ENCODE data around the gene AMY2A.
"Not testable (repeated sequence)": the region's sequence is repeated elsewhere in the genome, so short reads cannot be mapped to it uniquely, and the experiment has no call there.

The AMY2A gene

GRCh38 chr1:103583887-103584286, 33.3 kb upstream of the AMY2A start:
- no peak overlapping the region for H2AFZ ChIP-seq (ENCODE audit: low read depth)
- no peak overlapping the region for H3K4me2 ChIP-seq
- H3K9ac ChIP-seq = no peak overlapping the region
- H4K20me1 ChIP-seq (ENCODE audit: insufficient read depth) = no peaks in the 10 kb centered on the region
- no peak overlapping the region for H3K4me3 ChIP-seq (IDR thresholded peaks at IDR 0.05; ENCODE audit: insufficient read depth, low read depth, low read length)
- no peaks in the 10 kb centered on the region for H3K36me3 ChIP-seq (ENCODE audit: insufficient read depth)
- H3K27me3 ChIP-seq (ENCODE audit: insufficient read depth, low read depth) = no peaks in the 10 kb centered on the region
- no peak for TF ChIP-seq CTCF (conservative IDR thresholded peaks at IDR 0.05; ENCODE audit: low read depth, low read length)
- H3K27ac ChIP-seq = no peak overlapping the region
- H3K79me2 ChIP-seq (ENCODE audit: insufficient read depth, low read depth) = no peaks in the 10 kb centered on the region
- no peaks in the 10 kb centered on the region for H3K4me1 ChIP-seq (ENCODE audit: low read depth, poor library complexity, severe bottlenecking)

- Histone ChIP-seq H2AFZ (ENCODE audit: low read depth) (no peak overlapping the region), H3K79me2 (ENCODE audit: insufficient read depth, low read depth) (no peaks in the 10 kb centered on the region), H4K20me1 (ENCODE audit: insufficient read depth) (no peaks in the 10 kb centered on the region), H3K9ac (no peak overlapping the region), H3K27ac (no peak overlapping the region), H3K4me3 (IDR thresholded peaks at IDR 0.05; ENCODE audit: insufficient read depth, low read depth, low read length) (no peak overlapping the region), H3K4me1 (ENCODE audit: low read depth, poor library complexity, severe bottlenecking) (no peaks in the 10 kb centered on the region), H3K27me3 (ENCODE audit: insufficient read depth, low read depth) (no peaks in the 10 kb centered on the region), H3K36me3 (ENCODE audit: insufficient read depth) (no peaks in the 10 kb centered on the region), H3K4me2 (no peak overlapping the region)
- no peak for TF ChIP-seq CTCF (conservative IDR thresholded peaks at IDR 0.05; ENCODE audit: low read depth, low read length)
Observed at GRCh38 chr1:103584537-103584936, 32.7 kb upstream of the AMY2A start.

- not testable (repeated sequence) for H3K36me3 ChIP-seq (ENCODE audit: insufficient read depth); H3K4me2 ChIP-seq; H4K20me1 ChIP-seq (ENCODE audit: insufficient read depth); H3K4me3 ChIP-seq (IDR thresholded peaks at IDR 0.05; ENCODE audit: insufficient read depth, low read depth, low read length); H3K27me3 ChIP-seq (ENCODE audit: insufficient read depth, low read depth); H3K4me1 ChIP-seq (ENCODE audit: low read depth, poor library complexity, severe bottlenecking); H3K9ac ChIP-seq; H2AFZ ChIP-seq (ENCODE audit: low read depth); H3K79me2 ChIP-seq (ENCODE audit: insufficient read depth, low read depth); H3K27ac ChIP-seq
Observed at GRCh38 chr1:103602740-103603139, 14.5 kb upstream of the AMY2A start.

GRCh38 chr1:103616362-103616761, 865 bp upstream of the AMY2A start:
- Histone ChIP-seq H3K4me3 (IDR thresholded peaks at IDR 0.05; ENCODE audit: insufficient read depth, low read depth, low read length) (no peak overlapping the region), H3K4me2 (no peak overlapping the region), H3K9ac (no peak overlapping the region), H3K79me2 (ENCODE audit: insufficient read depth, low read depth) (no peaks in the 10 kb centered on the region), H3K27me3 (ENCODE audit: insufficient read depth, low read depth) (no peaks in the 10 kb centered on the region), H3K4me1 (ENCODE audit: low read depth, poor library complexity, severe bottlenecking) (no peaks in the 10 kb centered on the region), H2AFZ (ENCODE audit: low read depth) (no peak overlapping the region), H3K27ac (no peak overlapping the region), H4K20me1 (ENCODE audit: insufficient read depth) (no peaks in the 10 kb centered on the region), H3K36me3 (ENCODE audit: insufficient read depth) (no peaks in the 10 kb centered on the region)
- no peak for TF ChIP-seq CTCF (conservative IDR thresholded peaks at IDR 0.05; ENCODE audit: low read depth, low read length)

- not testable (repeated sequence) for H3K27me3 ChIP-seq (ENCODE audit: insufficient read depth, low read depth); H3K79me2 ChIP-seq (ENCODE audit: insufficient read depth, low read depth); H4K20me1 ChIP-seq (ENCODE audit: insufficient read depth); H3K4me2 ChIP-seq; H2AFZ ChIP-seq (ENCODE audit: low read depth); H3K27ac ChIP-seq; H3K9ac ChIP-seq; H3K4me3 ChIP-seq (IDR thresholded peaks at IDR 0.05; ENCODE audit: insufficient read depth, low read depth, low read length); H3K4me1 ChIP-seq (ENCODE audit: low read depth, poor library complexity, severe bottlenecking); H3K36me3 ChIP-seq (ENCODE audit: insufficient read depth)
Observed at GRCh38 chr1:103627436-103627835, 10.2 kb downstream of the AMY2A start.

GRCh38 chr1:103641194-103641593, 24.0 kb downstream of the AMY2A start:
- H3K4me2 ChIP-seq; H4K20me1 ChIP-seq (ENCODE audit: insufficient read depth); H3K27me3 ChIP-seq (ENCODE audit: insufficient read depth, low read depth); H3K36me3 ChIP-seq (ENCODE audit: insufficient read depth); H3K9ac ChIP-seq; H3K27ac ChIP-seq; H3K4me1 ChIP-seq (ENCODE audit: low read depth, poor library complexity, severe bottlenecking); H2AFZ ChIP-seq (ENCODE audit: low read depth); H3K4me3 ChIP-seq (IDR thresholded peaks at IDR 0.05; ENCODE audit: insufficient read depth, low read depth, low read length); H3K79me2 ChIP-seq (ENCODE audit: insufficient read depth, low read depth): not testable (repeated sequence)

GRCh38 chr1:103643908-103644307, 26.7 kb downstream of the AMY2A start:
- not testable (repeated sequence) for H3K9ac ChIP-seq; H2AFZ ChIP-seq (ENCODE audit: low read depth); H3K79me2 ChIP-seq (ENCODE audit: insufficient read depth, low read depth); H3K27ac ChIP-seq; H3K4me1 ChIP-seq (ENCODE audit: low read depth, poor library complexity, severe bottlenecking); H3K36me3 ChIP-seq (ENCODE audit: insufficient read depth); H3K4me3 ChIP-seq (IDR thresholded peaks at IDR 0.05; ENCODE audit: insufficient read depth, low read depth, low read length); H3K4me2 ChIP-seq; H4K20me1 ChIP-seq (ENCODE audit: insufficient read depth); H3K27me3 ChIP-seq (ENCODE audit: insufficient read depth, low read depth)

- not testable (repeated sequence) for H4K20me1 ChIP-seq (ENCODE audit: insufficient read depth); H3K4me1 ChIP-seq (ENCODE audit: low read depth, poor library complexity, severe bottlenecking); H3K4me2 ChIP-seq; H3K27ac ChIP-seq; H3K36me3 ChIP-seq (ENCODE audit: insufficient read depth); H3K27me3 ChIP-seq (ENCODE audit: insufficient read depth, low read depth); H3K79me2 ChIP-seq (ENCODE audit: insufficient read depth, low read depth); H3K9ac ChIP-seq; H3K4me3 ChIP-seq (IDR thresholded peaks at IDR 0.05; ENCODE audit: insufficient read depth, low read depth, low read length); H2AFZ ChIP-seq (ENCODE audit: low read depth)
Observed at GRCh38 chr1:103650305-103650704, 33.1 kb downstream of the AMY2A start.

All from KMS-11 (cell line).